ENCODE results near the gene TAPBP.

- TF ChIP-seq POLR2AphosphoS5 (IDR thresholded peaks at IDR 0.05), result no peak
- no peak for TF ChIP-seq POLR2A (IDR thresholded peaks at IDR 0.05)
- no peak for TF ChIP-seq CTCF (IDR thresholded peaks at IDR 0.05)
- no peak for TF ChIP-seq EP300 (IDR thresholded peaks at IDR 0.05)
Observed at GRCh38 chr6:33335916-33336315, 22.0 kb upstream of the TAPBP start.

Measured in sigmoid colon (tissue), 4 donors.